Adrenal gland (tissue), 12 donors: ENCODE results near the gene HOMER2. TPM values are rescaled to one million over a fixed set of nuclear protein-coding genes. Genes with fewer than 3 reads are reported as not detected.
A peak's percentile ranks its signal among the peaks of the same experiment; 100 is the strongest.
"Not testable (repeated sequence)": the region's sequence is repeated elsewhere in the genome, so short reads cannot be mapped to it uniquely, and the experiment has no call there.

Experiments used
- DNase-seq, 7 donors: peaks; one replicate each; pipeline ENCODE4 v3.0.0-alpha.2; 2019 to 2020
- H3K27ac ChIP-seq, 5 donors: fragments of 200-600 bp; sonication (generic) in 4 of 5; 1 replicate in 3 of 5; 2 replicates in 2 of 5; pipeline versions ENCODE4 v1.5.1 to v1.8.0; 2016 to 2020; ENCODE audit warnings: mild to moderate bottlenecking in 1 of 5
- H3K27me3 ChIP-seq: fragments of 200-600 bp; 2 replicates; pipeline ENCODE4 v1.8.0; 2021
- H3K36me3 ChIP-seq, 2 donors: fragments of 200-600 bp; replicated peaks in 1 of 2; 1 replicate in 1 of 2; 2 replicates in 1 of 2; pipeline versions ENCODE4 v1.5.1 to v1.8.0; 2018 to 2022
- H3K4me1 ChIP-seq, 2 donors: fragments of 200-600 bp; replicated peaks in 1 of 2; 1 replicate in 1 of 2; 2 replicates in 1 of 2; pipeline versions ENCODE4 v1.5.1 to v1.8.0; 2018 to 2021
- H3K4me3 ChIP-seq, 4 donors: fragments of 200-600 bp; sonication (generic) in 3 of 4; one replicate each; pipeline ENCODE4 v1.5.1; 2016 to 2018
- H3K9me3 ChIP-seq, 3 donors: fragments of 200-600 bp; sonication (generic) in 1 of 3; replicated peaks in 1 of 3; 1 replicate in 2 of 3; 2 replicates in 1 of 3; pipeline versions ENCODE4 v1.5.1 to v1.8.0; 2016 to 2021
- CTCF ChIP-seq, 6 experiments: fragments of 450-650 bp in 4 of 6; fragments of 200-600 bp in 2 of 6; sonication (generic) in 1 of 6; IDR thresholded peaks; 1 replicate in 5 of 6; 2 replicates in 1 of 6; pipeline versions ENCODE4 v1.5.1 to v1.8.0; 2016 to 2021; ENCODE audit warnings: antibody characterized with exemption in 6 of 6, mild to moderate bottlenecking in 2 of 6, moderate library complexity in 1 of 6
- POLR2A ChIP-seq, 2 donors: fragments of 450-650 bp; IDR thresholded peaks; one replicate each; pipeline ENCODE4 v1.6.1; 2017; ENCODE audit warnings: antibody characterized with exemption in 2 of 2, mild to moderate bottlenecking in 2 of 2, moderate library complexity in 1 of 2
- WGBS, 4 donors: extraction: QIAGEN DNeasy Blood & Tissue Kit in 2 of 4; methylation state at CpG; one replicate each; pipeline versions ENCODE4 v1.1.5 to v1.1.7; 2013 to 2017; 5-methylcytosine and 5-hydroxymethylcytosine counted together
- intact Hi-C, 2 donors: fragments of 100-400 bp; cut with DNase I; formaldehyde crosslinking; loops; one replicate each; pipeline versions ENCODE4 v1.14.1 to v1.15.0; 2022 to 2023
- polyA plus RNA-seq, 3 donors: library from polyadenylated mRNA; stranded (reverse); fragments of 200-250 nt in 2 of 3; fragments of 350-450 nt in 1 of 3; fragmentation: Illumina TruSeq in 1 of 3; extraction: RNeasy Lipid Tissue Mini Kit (QIAGEN cat#74804) in 1 of 3; gene quantifications; one replicate each; pipeline ENCODE4 v1.2.3, GENCODE V29; 2013 to 2014
- total RNA-seq, 9 donors: library from RNA; depleted of rRNA in 4 of 9; stranded (reverse); fragments of >200 nt in 4 of 9; fragments of 120-200 nt in 1 of 9; fragmentation: NEBNext Ultra II Directional in 1 of 9; extraction: Animal tissue kit (Norgen Biotek cat#: 25700) in 1 of 9; gene quantifications; one replicate each; pipeline versions ENCODE4 v1.1.0 to v1.2.4, GENCODE V29; 2013 to 2023
- donor health status: healthy with polysubstance abuse.
- donor health status: Bipolar disorder and iron deficiency.
- donor health status: DM: yes; HTN: yes; CAD: no.
- donor health status: DM: no; HTN: no; CAD: no.
- donor health status: DM: no; HTN: no; CAD: no.
- donor health status: DM: yes; HTN: yes; CAD: no.

HOMER2 gene
- total and polyA plus RNA-seq, 12 donors: 6.5 to 43.1 (median 23.4) TPM

DNA sequence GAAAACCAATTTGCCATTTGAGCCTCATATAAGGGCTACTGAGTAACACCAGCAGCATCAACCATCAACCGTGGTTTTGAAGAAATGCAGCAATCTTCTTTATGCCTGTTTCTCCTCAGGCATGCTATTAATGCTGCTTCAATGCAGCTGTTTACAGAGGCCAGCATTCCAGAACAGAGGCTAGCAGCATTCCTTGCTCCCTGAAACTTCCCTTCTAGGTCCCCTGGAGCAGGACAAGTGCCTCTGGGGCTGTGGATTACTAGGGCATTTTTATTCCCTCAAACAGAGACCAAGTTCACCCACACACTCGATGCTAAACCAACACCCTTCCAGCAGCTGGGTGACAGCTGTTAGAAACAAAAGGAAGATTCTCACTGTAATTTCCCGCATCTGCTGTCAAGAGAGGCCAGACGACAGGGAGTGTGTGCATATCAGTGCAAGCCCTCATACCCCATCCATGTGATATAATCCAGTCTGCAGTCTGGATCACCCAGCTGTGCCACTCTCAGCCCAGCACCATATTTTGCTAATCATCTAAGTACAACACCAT is 57.5 kb downstream of the HOMER2 start:
- no peaks in the 10 kb centered on the region for H3K9me3 ChIP-seq
- no peak for TF ChIP-seq POLR2A (IDR thresholded peaks at IDR 0.05)
- TF ChIP-seq CTCF (IDR thresholded peaks at IDR 0.05): no peak
- H3K27ac ChIP-seq: no peak overlapping the region
- intact Hi-C loops: no loop called here
- WGBS, 4 donors: 59 to 76% (median 67%) methylated on average over 4 of the region's 4 CpGs
- H3K36me3 ChIP-seq: no peaks in the 10 kb centered on the region
- H3K27me3 ChIP-seq: no peaks in the 10 kb centered on the region
- H3K4me3 ChIP-seq: no peak overlapping the region
- peak in 1 of 7 donors; percentile 10 for DNase-seq
- H3K4me1 ChIP-seq: peaks cover 0 to 4% of the 10 kb centered on the region in 2 donors

GRCh38 chr15:82893473-82893872 is 59.0 kb downstream of the HOMER2 start:
- H3K4me1 ChIP-seq, H3K9me3 ChIP-seq, H3K4me3 ChIP-seq, H3K36me3 ChIP-seq, H3K27me3 ChIP-seq, intact Hi-C loops, H3K27ac ChIP-seq: not testable (repeated sequence)
- peak in 1 of 7 donors; percentile 17 for DNase-seq
- WGBS, 4 donors: 93 to 96% (median 95%) methylated on average over 12 of the region's 12 CpGs

DNA sequence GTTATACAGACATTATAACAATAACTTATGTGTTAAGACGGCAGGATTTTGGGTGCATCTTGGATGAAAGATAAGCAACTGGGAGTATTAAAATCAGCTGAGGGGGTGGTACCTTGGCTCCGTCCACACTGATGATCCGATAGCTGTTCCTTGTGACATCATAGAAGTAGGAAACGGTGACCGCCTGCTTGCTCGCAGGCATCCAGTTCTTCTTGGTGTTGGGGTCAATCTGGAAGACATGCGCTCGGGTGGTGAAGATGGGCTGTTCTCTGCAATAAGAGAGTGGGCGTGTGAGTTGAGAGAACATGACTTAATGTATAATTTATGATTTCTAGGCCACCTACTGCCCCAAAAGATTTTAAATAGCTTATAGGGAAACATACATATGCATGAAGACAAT is 59.9 kb downstream of the HOMER2 start:
- Histone ChIP-seq H3K4me1 (peaks cover 0 to 4% of the 10 kb centered on the region in 2 donors), H3K36me3 (no peaks in the 10 kb centered on the region), H3K27me3 (no peaks in the 10 kb centered on the region), H3K9me3 (no peaks in the 10 kb centered on the region), H3K27ac (no peak overlapping the region), H3K4me3 (no peak overlapping the region)
- peak in 1 of 7 donors; percentile 15 for DNase-seq
- intact Hi-C loops: no loop called here
- WGBS, 4 donors: 83 to 96% (median 92%) methylated on average over 9 of the region's 9 CpGs
- TF ChIP-seq POLR2A (IDR thresholded peaks at IDR 0.05) (no peak), CTCF (IDR thresholded peaks at IDR 0.05) (no peak)

DNA sequence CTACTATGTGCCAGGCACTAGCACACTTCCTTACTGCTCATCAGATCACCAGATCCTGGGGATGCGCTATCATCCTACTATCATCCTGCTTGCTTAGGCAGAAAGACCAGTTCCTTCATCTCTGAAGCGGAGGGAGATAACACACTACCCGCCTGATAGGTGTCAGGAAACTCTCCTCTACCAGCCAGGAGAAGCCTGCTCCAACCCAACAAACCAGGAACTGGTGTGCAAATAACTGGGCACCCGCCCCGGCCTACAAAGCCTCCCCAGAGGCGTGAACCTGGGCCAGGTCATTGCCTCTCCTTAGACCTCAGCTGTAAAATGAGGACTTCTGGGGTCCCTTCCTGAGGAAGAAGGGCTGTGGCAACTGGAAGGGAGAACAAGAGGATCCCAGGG is 61.5 kb downstream of the HOMER2 start:
- 87 to 93% (median 90%) methylated on average over 4 to 6 of the region's 6 CpGs for WGBS, 4 donors
- H3K27ac ChIP-seq: no peak overlapping the region
- peak in 1 of 7 donors; percentile 15 for DNase-seq
- TF ChIP-seq CTCF (IDR thresholded peaks at IDR 0.05) (no peak), POLR2A (IDR thresholded peaks at IDR 0.05) (no peak)
- no peaks in the 10 kb centered on the region for H3K9me3 ChIP-seq
- intact Hi-C loops: no loop called here
- no peaks in the 10 kb centered on the region for H3K36me3 ChIP-seq
- no peaks in the 10 kb centered on the region for H3K27me3 ChIP-seq
- no peak overlapping the region for H3K4me3 ChIP-seq
- peaks cover 0 to 4% of the 10 kb centered on the region in 2 donors for H3K4me1 ChIP-seq

DNA sequence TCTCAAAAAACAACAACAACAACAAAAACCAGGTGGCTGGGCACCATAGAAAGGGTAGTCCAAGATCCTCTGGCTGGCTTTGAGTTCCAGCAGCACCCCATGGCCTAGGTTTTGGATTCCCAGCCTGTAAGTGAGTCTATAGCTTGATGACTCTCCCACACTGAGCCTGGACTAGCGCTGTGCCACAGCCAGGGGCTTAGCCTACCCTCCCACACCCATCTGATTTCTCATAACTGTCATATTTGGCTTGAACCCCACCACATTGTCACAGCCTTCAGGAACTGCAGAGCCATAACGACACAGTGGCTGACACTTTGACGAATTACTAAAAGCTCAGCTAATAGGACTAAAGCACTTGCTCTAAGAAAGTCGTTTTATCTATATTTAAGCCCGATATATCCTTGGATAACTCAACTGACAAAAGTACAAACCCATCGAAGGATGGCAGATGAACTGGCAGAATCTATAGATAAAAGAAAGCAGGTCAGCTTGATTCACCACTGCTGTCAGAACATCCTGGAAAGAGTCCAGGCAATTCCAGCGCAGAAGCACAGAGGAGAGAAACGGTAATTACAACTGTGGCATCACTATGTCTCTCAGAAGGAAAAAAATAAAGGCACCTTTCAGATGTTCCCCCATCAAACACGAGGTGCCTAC is 62.1 kb downstream of the HOMER2 start:
- no peaks in the 10 kb centered on the region for H3K27me3 ChIP-seq
- peak; percentile 42 to 69 (median 57) for DNase-seq
- intact Hi-C loops: no loop called here
- no peaks in the 10 kb centered on the region for H3K36me3 ChIP-seq
- H3K4me1 ChIP-seq: peaks cover 0 to 4% of the 10 kb centered on the region in 2 donors
- no peak overlapping the region for H3K27ac ChIP-seq
- no peaks in the 10 kb centered on the region for H3K9me3 ChIP-seq
- TF ChIP-seq POLR2A (IDR thresholded peaks at IDR 0.05) (no peak), CTCF (IDR thresholded peaks at IDR 0.05) (peak in 4 of 6 experiments; percentile 19 to 46 (median 34))
- WGBS, 4 donors: 34 to 49% (median 43%) methylated on average over 8 to 9 of the region's 9 CpGs
- no peak overlapping the region for H3K4me3 ChIP-seq
